SK-N-DZ (cell line): ENCODE results near the gene ATP6V1F.
A peak's percentile ranks its signal among the peaks of the same experiment; 100 is the strongest.

Experiments
- DNase-seq: peaks from one replicate; pipeline ENCODE4 v3.0.0-alpha.2; 2015; ENCODE audit warnings: low spot score

The ATP6V1F gene

GRCh38 chr7:128835790-128836641, 26.6 kb upstream of the ATP6V1F start:
- no peak for DNase-seq

GRCh38 chr7:128836729-128837348, 25.8 kb upstream of the ATP6V1F start:
- no peak for DNase-seq

- DNase-seq, result no peak
Measured at GRCh38 chr7:128837521-128837921, 25.1 kb upstream of the ATP6V1F start.

- DNase-seq, result no peak
Measured at GRCh38 chr7:128838109-128838779, 24.4 kb upstream of the ATP6V1F start.

GRCh38 chr7:128838981-128839731, 23.5 kb upstream of the ATP6V1F start:
- DNase-seq, result no peak

- no peak for DNase-seq
Measured at GRCh38 chr7:128839751-128840177, 22.9 kb upstream of the ATP6V1F start.

- no peak for DNase-seq
Measured at GRCh38 chr7:128840326-128841170, 22.1 kb upstream of the ATP6V1F start.

- DNase-seq, result no peak
Measured at GRCh38 chr7:128841171-128841690, 21.4 kb upstream of the ATP6V1F start.

GRCh38 chr7:128841921-128842673, 20.6 kb upstream of the ATP6V1F start:
- DNase-seq, result peak; percentile 44

GRCh38 chr7:128842674-128843641, 19.7 kb upstream of the ATP6V1F start:
- no peak for DNase-seq

- DNase-seq, result no peak
Measured at GRCh38 chr7:128843938-128844621, 18.6 kb upstream of the ATP6V1F start.

GRCh38 chr7:128844777-128845311, 17.8 kb upstream of the ATP6V1F start:
- no peak for DNase-seq

- no peak for DNase-seq
Measured at GRCh38 chr7:128845475-128845874, 17.2 kb upstream of the ATP6V1F start.

GRCh38 chr7:128845987-128846386, 16.7 kb upstream of the ATP6V1F start:
- DNase-seq, result no peak

GRCh38 chr7:128846781-128847444, 15.7 kb upstream of the ATP6V1F start:
- no peak for DNase-seq

GRCh38 chr7:128847721-128848211, 14.9 kb upstream of the ATP6V1F start:
- DNase-seq, result no peak
